PFSK-1 (cell line): Measurements from ENCODE around the gene GCAT.

Experiments used
- POLR2AphosphoS5 ChIP-seq: IDR thresholded peaks from 2 replicates; pipeline ENCODE4 v1.6.1; 2012; ENCODE audit warnings: low read depth, mild to moderate bottlenecking, control low read depth, low read length, moderate library complexity
- SIN3A ChIP-seq: IDR thresholded peaks from 2 replicates; pipeline ENCODE4 v1.6.1; 2012; ENCODE audit warnings: mild to moderate bottlenecking, low read length, moderate library complexity, borderline replicate concordance; ENCODE audit not compliant: insufficient read depth
- TAF1 ChIP-seq: IDR thresholded peaks from 2 replicates; pipeline ENCODE4 v1.6.1; 2012; ENCODE audit warnings: low read length, control low read depth, borderline replicate concordance; ENCODE audit not compliant: insufficient read depth

- TF ChIP-seq POLR2AphosphoS5 (no peak), TAF1 (no peak), SIN3A (no peak)
Measured at GRCh38 chr22:37769056-37769455, 38.7 kb upstream of the GCAT start.
